BJ (cell line): Measurements from ENCODE around the gene CMTR2. TPM values are rescaled to one million over a fixed set of nuclear protein-coding genes. Genes with fewer than 3 reads are reported as not detected.

Experiments
- polyA plus RNA-seq: library from polyadenylated mRNA; depleted of rRNA; stranded (reverse); fragments of >200 nt; gene quantifications from 2 replicates; pipeline ENCODE4 v1.2.3, GENCODE V29; 2011; rRNA removed

Gene CMTR2
- polyA plus RNA-seq, 1 experiment = 10.2 TPM

Other genes starting within 250 kb of the CMTR2 start
- gene HYDIN, start 58.7 kb downstream of the CMTR2 start, polyA plus RNA-seq = 0.47 and 0.65 TPM in 2 replicates
- 0.16 and 0.18 TPM in 2 replicates for gene CALB2, start 69.3 kb upstream of the CMTR2 start, polyA plus RNA-seq
- not detected in 2 replicates for gene TLE7, start 152.7 kb upstream of the CMTR2 start, polyA plus RNA-seq
- 10.8 and 11.8 TPM in 2 replicates for gene ZNF23, start 172.8 kb upstream of the CMTR2 start, polyA plus RNA-seq
- 1.6 and 2.2 TPM in 2 replicates for gene ZNF19, start 199.9 kb upstream of the CMTR2 start, polyA plus RNA-seq
- gene CHST4, start 237.0 kb upstream of the CMTR2 start, polyA plus RNA-seq = not detected in 2 replicates